Measurements from ENCODE around the gene KRT80. TPM values are rescaled to one million over a fixed set of nuclear protein-coding genes. Genes with fewer than 3 reads are reported as not detected.
A peak's percentile ranks its signal among the peaks of the same experiment; 100 is the strongest.

The KRT80 gene
- total RNA-seq, 2 donors from 2014 or later: 0.30 to 1.5 TPM

DNA sequence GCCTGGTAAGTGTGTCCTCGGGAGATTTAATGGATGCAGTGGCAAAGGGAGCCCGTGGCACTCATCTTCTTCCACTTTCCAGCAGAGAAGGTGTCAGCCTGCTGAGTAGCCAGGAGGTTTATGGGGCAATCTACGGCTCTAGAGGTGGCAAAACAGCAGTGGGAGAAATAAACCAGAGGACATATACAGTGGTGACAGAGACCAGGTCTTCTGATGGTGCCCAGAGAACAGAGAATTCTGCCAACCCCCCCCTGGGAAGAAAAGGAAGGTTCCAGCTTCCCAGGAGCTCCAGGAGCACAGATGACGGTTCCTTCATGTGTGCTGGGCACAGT, 69.3 kb downstream of the KRT80 start:
- Histone ChIP-seq H3K9me3 (no peaks in the 10 kb centered on the region), H3K4me3 (no peak overlapping the region), H3K27me3 (no peaks in the 10 kb centered on the region), H3K36me3 (no peaks in the 10 kb centered on the region), H3K27ac (no peak overlapping the region), H3K4me1 (peaks cover 0 to 40% of the 10 kb centered on the region in 2 donors)
- DNase-seq (ENCODE audit: low spot score): no peak
- TF ChIP-seq, protein P1, sequence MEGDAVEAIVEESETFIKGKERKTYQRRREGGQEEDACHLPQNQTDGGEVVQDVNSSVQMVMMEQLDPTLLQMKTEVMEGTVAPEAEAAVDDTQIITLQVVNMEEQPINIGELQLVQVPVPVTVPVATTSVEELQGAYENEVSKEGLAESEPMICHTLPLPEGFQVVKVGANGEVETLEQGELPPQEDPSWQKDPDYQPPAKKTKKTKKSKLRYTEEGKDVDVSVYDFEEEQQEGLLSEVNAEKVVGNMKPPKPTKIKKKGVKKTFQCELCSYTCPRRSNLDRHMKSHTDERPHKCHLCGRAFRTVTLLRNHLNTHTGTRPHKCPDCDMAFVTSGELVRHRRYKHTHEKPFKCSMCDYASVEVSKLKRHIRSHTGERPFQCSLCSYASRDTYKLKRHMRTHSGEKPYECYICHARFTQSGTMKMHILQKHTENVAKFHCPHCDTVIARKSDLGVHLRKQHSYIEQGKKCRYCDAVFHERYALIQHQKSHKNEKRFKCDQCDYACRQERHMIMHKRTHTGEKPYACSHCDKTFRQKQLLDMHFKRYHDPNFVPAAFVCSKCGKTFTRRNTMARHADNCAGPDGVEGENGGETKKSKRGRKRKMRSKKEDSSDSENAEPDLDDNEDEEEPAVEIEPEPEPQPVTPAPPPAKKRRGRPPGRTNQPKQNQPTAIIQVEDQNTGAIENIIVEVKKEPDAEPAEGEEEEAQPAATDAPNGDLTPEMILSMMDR (IDR thresholded peaks at IDR 0.05): no peak

DNA sequence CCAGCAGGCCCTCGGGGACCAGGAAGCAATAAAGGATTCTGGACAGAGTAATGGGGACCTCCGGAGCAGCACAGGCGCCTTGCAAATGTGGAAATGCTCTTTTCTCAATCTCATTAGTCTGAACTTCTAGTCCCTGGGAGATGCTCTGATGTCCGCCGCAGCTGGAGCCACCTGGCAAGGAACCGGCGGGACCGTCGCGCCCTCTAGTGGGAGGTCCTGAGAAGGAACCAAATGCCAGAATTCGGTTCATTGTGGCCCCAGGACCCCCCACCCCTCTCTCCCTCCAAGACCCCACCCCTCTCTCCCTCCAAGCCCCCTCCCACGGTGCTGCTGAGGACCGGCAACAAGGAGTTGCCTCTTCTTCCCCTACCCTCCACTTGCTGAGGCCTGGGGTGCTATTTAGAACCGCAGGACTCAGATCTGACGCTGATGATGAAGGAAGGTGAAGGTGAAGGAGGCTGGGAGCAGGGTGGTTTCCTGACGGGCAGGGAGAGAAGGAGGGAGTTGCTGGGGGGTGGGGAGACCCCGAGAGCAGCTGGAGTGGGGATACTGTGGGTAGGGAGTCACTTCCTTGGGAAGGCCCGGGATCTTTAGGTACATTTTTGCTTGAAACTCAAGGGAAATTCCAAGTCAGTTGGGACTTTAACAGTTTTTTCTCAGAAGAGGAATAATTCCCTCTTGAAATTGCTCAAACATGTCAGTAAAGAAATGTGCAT, 69.8 kb downstream of the KRT80 start:
- H3K4me1 ChIP-seq: peaks cover 0 to 35% of the 10 kb centered on the region in 2 donors
- H3K36me3 ChIP-seq: no peaks in the 10 kb centered on the region
- H3K4me3 ChIP-seq: no peak overlapping the region
- no peak for DNase-seq (ENCODE audit: low spot score)
- no peaks in the 10 kb centered on the region for H3K9me3 ChIP-seq
- no peaks in the 10 kb centered on the region for H3K27me3 ChIP-seq
- TF ChIP-seq, protein P1 (IDR thresholded peaks at IDR 0.05): peak; percentile 69 to 85
- H3K27ac ChIP-seq: no peak overlapping the region

DNA sequence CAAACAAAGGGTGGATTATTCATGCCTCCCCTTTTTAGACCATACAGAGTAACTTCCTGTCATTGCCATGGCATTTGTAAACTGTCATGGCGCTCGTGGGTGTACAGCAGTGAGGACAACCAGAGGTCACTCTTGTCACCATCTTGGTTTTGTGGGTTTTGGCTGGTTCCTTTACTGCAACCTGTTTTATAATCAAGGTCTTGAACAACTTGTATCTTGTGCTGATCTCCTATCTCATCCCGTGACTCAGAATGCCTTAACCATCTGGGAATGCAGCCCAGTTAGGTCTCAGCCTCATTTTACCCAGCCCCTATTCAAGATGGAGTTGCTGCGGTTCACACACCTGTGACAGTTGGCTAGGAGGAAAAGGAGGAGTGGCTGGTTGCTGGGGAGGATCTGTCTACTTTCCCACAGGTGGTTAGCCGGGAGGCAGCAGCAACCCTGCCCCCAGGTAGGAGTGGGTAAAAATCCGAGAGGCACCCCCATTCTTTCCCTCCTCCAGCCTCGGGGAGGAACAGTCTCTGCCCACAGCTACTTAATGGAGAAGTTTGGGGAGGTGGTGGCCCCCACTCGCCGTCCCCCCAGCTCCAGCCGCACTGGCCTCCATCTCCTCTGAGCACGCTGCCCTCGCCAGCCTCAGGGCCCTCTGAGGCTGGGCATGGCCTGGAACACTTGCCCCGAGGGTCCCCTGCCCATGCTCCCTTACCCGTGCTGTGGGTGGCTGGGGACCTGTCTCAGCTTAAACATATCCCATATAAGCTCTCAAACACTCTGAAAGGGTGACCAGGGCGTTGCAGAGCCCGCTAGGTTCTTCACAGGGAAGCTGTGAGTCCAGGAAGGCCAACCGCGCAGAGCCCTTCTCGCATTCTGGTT, 70.6 kb downstream of the KRT80 start:
- no peak overlapping the region for H3K27ac ChIP-seq
- peaks cover 0 to 29% of the 10 kb centered on the region in 2 donors for H3K4me1 ChIP-seq
- no peak for DNase-seq (ENCODE audit: low spot score)
- TF ChIP-seq, protein P1 (IDR thresholded peaks at IDR 0.05): no peak
- H3K9me3 ChIP-seq: no peaks in the 10 kb centered on the region
- H3K4me3 ChIP-seq: no peak overlapping the region
- no peaks in the 10 kb centered on the region for H3K36me3 ChIP-seq
- no peaks in the 10 kb centered on the region for H3K27me3 ChIP-seq

DNA sequence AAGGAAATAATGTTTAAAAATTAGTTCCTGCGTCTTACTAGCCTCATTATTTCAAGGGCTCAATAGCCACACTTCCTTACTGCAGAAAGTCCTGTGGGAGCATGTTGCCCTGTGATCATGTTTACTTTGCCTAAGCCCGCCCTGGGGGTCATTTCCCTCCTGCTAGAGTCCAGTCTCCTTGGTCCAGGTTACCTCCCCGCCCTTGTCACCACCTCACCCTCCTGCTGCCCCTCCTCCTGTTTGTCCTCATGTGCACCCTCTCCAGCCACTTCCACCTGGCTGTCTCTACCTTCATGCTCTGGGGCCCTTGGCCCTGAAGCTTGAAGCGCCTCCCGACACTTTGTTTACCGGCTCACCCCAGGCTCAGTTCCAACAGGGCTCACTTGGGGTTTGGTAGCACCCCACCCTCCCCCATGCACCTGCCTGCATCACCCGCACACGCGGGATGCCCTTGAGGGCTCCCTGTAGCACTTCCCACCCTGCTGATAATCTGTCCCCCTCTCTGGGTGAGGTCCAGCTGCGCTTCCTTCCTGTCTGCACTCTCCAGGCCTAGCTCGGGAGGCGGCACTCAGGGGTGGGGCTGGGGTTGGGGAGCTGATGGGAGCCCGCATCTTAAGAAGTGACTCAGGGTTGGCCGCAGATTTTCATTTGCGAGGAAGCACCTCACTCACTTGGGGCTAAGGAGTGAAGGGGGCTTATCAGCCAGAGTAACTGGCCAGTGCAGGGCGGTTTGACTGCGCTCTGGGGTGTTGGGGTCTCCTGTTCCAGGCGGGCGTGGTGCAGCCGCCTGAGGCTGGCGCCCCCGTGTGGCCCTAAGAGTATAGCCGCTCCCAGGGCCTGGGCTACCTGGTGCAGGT, 72.2 kb downstream of the KRT80 start:
- Histone ChIP-seq H3K27ac (no peak overlapping the region), H3K36me3 (no peaks in the 10 kb centered on the region), H3K9me3 (no peaks in the 10 kb centered on the region), H3K27me3 (no peaks in the 10 kb centered on the region), H3K4me3 (no peak overlapping the region), H3K4me1 (peaks cover 0 to 18% of the 10 kb centered on the region in 2 donors)
- no peak for DNase-seq (ENCODE audit: low spot score)
- TF ChIP-seq, protein P1 (IDR thresholded peaks at IDR 0.05): peak; percentile 36 to 65

Other genes with a start within 250 kb of the KRT80 start
- gene ACVR1B, start 240.3 kb downstream of the KRT80 start, total RNA-seq: 10 to 100 TPM in 1 of 2 donors, 1 to 10 TPM in 1; 8.2 to 12.5 TPM
- 10 to 100 TPM; 17.6 to 23.2 TPM for gene TAMALIN, start 185.1 kb downstream of the KRT80 start, total RNA-seq
- 100 to 1,000 TPM; 150 to 238 TPM for gene NR4A1, start 140.6 kb downstream of the KRT80 start, total RNA-seq
- 10 to 100 TPM; 26.8 to 36.9 TPM for gene ATG101, start 122.0 kb downstream of the KRT80 start, total RNA-seq
- 1 to 10 TPM in 1 of 2 donors, under 1 TPM in 1; 0.44 to 3.2 TPM for gene SMIM41, start 112.3 kb downstream of the KRT80 start, total RNA-seq
- 10 to 100 TPM; 14.7 to 58.4 TPM for gene KRT7, start 41.2 kb upstream of the KRT80 start, total RNA-seq
- not detected for gene KRT86, start 82.6 kb upstream of the KRT80 start, total RNA-seq
- gene KRT81, start 99.5 kb upstream of the KRT80 start, total RNA-seq: not detected
- not detected for gene KRT83, start 129.4 kb upstream of the KRT80 start, total RNA-seq
- not detected for gene KRT85, start 175.5 kb upstream of the KRT80 start, total RNA-seq
- under 1 TPM in 1 of 2 donors, not detected in 1; 0.28 TPM for gene KRT84, start 193.6 kb upstream of the KRT80 start, total RNA-seq
- not detected for gene KRT82, start 214.3 kb upstream of the KRT80 start, total RNA-seq
- gene KRT75, start 242.4 kb upstream of the KRT80 start, total RNA-seq: not detected

Measured in right atrium auricular region (tissue), 2 donors.